Sciatic nerve (tissue), 2 donors: Measurements from ENCODE around the gene LAMA4. TPM values are rescaled to one million over a fixed set of nuclear protein-coding genes. Genes with fewer than 3 reads are reported as not detected.

Experiments used
- ATAC-seq: fragments of 200-7000 bp; cut with Tn5 transposase; one replicate; pipeline ENCODE4 v1.9.1; 2020; ENCODE audit warnings: mild to moderate bottlenecking, moderate library complexity
- DNase-seq: peaks from one replicate; pipeline ENCODE4 v3.0.0-alpha.2; 2020; ENCODE audit warnings: low spot score
- intact Hi-C: fragments of 100-400 bp; cut with DNase I; formaldehyde crosslinking; loops from one replicate; pipeline ENCODE4 v1.14.2; 2022
- total RNA-seq: library from RNA; stranded (reverse); fragmentation: NEBNext Ultra II Directional; extraction: Animal tissue kit (Norgen Biotek cat#: 25700); gene quantifications from one replicate; pipeline ENCODE4 v1.2.1, GENCODE V29; 2021
- donor health status: DM: no; HTN: no; CAD: no.
- donor health status: DM: no; HTN: no; CAD: no.

LAMA4 gene
- total RNA-seq, 1 donor from 2014 or later: 332 TPM

DNA sequence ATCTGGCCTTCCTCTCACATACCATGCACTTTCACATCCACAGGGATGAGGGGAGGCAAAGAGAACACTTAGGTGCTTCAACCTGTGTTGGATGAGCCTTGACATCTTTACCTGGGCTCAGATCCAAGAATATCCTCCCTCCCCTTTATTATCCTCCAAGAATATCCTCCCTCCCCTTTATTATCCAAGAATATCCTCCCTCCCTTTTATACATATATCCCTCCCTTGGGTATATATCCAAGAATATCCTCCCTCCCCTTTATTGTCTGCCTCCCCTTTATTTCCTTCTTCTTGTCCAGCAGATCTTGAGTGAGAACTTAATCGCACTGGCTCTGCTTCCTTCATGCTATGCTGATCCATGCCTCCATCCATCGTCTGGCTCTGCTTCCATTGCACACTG lies 30.3 kb downstream of the LAMA4 start:
- intact Hi-C loops: no loop called here
- no peak for ATAC-seq

DNA sequence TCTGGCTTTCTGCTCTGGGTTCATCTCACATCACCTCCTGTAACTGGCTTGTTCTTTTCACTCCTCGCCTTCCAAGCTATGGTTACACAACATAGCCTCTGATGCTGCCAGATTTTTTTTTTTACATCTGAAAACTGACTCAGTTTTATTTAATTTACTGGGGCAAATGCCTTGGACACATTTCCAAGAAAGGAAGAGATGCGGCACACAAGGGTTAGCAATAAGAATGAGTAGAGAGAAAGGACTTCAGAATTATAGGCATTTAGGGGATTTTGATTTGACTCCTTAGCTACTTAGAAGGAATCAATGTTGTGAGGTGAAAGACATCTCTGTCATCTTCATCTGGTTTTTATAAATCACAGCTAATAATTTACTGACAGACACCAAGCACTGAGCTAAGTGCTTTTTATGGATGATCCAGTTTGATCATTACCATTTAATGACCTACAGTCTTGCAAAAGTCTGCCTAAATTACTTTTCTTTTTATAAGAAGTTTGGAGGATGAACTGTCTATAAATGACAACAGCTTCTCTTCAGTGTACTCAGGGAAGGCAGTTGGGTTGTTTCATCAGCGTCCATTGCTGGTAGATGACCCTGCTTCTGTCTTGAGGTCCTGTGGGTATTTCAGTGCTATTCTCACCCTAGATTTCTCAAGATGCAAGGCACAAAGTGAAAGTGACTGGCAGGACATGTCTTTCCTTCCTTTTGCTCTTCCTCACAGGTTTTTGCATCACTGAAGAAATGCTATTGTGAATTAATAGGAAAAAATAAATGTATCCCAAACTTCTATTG lies 31.1 kb downstream of the LAMA4 start:
- DNase-seq (no peak), ATAC-seq (peak; percentile 92)
- intact Hi-C loops: no loop called here

More for the DNA sequence above, 30.3 kb downstream of the LAMA4 start:
- no peak for DNase-seq

DNA sequence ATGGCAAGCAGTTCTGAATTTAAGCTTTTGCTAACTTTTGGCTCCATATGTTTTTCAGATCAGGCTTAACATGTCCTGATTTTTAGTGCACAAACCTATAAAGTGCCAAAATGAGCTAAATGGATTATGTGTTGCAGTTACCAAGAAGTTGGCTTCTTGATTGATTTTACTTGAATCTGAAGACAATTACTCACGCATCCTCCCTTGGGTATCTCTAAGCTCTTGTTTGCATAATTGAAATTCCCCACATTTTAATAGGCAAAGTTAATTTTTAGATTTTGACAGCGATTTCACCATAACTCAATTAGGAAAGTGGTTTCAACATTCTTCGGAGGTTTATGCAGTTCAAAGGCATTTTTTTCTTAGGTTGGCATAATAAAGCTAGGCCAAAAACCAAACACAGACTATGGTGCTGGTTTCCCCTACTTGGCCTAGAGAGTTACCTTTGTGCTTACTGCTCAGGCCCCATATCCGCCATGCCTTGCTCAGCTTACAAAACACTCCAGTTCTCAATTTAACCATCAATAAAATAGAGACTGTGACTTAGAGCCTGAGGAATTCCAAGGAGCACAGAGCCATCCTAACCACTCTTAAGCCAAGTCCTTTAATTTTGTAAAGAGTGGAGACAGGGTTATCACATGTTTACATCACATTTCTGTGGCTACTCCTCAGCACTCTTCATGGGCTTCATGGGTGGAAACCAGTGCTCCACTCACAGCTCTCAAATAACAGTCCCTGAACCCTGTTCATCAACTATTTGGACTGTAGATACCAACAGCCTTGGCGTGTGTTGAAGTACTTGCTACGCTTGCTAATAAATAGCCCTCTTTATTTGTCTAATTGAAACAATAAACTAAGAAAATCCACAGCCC lies 32.1 kb downstream of the LAMA4 start:
- ATAC-seq (peak; percentile 31), DNase-seq (no peak)
- intact Hi-C loops: no loop called here

DNA sequence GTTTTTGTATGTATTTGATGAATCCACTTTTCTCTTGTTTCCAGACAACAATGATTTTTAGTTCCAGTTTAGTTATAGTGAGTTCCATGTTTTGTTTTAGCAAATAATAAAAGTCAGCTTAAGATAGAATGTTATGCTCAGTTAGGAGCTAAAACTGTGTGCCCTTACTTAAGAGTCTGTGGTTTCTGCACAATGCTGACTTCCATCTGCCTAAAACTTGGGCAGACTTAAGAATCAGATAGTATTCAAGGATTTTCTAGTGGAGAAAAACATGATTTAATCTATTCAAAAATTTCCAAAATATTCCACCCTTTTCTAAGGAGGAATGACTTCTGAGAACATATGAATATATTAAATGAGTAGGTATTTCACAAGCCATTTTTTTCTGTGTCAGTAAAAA lies 32.8 kb downstream of the LAMA4 start:
- intact Hi-C loops: no loop called here

DNA sequence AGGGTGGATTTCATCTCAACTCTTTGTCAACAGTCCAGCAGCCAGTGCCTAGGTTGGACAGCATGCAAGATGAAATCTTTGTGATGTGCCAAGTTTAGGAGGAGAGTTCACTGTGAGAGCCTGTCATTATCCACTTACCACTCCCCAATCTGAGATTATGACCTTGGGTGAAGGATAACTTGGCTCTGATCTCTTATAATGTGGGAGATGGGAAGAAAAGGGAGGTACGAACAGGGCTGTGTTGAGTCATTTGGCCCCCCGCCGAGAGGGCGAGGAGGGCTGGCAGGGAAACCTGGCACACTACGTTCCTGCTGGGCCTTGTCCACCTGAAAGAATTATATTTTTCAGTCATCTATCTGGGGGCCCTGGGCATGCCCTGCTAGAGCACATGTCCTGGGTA lies 35.8 kb downstream of the LAMA4 start:
- ATAC-seq (peak; percentile 36), DNase-seq (no peak)
- intact Hi-C loops: no loop called here

More for the DNA sequence above, 32.8 kb downstream of the LAMA4 start:
- DNase-seq (no peak), ATAC-seq (no peak)

DNA sequence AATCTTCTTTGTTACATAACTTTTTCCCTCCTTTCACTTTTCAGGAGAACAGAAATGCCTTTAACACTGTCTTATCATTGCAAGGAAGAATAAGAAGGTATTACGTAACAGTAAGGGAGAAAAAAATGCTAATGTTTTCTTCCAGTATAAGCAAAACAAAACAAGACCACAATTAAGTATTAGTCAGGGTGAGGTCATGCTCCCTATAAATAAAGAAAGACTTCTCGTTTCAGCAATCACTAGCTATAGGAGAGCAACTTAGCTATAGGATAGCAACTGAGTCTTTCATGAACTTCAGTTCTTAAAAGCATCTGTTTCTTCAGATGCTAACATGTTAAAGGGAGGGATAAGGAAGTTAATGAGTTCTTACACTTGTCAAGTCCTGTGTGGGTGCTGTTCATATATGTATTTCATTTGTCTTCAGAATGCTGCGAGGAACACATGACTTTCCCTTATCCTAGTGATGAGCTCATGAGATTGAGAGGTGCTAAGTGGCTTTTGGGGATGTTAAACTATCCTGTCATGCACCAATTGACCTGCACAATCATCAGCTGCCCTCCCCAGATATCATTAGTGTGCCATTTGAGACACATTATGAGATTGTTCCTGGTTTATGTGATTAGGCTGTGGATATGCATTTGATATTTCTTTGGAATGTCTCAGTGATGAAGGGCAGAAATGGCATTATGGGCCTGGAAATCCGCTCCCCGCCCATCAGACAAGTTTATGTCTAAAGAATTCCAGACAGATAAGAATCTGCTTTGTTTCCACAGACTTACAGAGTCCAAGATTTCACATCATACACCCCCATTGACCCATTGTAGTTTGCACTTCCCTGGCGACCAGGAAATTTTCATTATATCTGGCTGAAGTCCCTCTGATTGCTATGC lies 37.5 kb downstream of the LAMA4 start:
- intact Hi-C loops: no loop called here
- peak; percentile 38 for ATAC-seq
- no peak for DNase-seq

DNA sequence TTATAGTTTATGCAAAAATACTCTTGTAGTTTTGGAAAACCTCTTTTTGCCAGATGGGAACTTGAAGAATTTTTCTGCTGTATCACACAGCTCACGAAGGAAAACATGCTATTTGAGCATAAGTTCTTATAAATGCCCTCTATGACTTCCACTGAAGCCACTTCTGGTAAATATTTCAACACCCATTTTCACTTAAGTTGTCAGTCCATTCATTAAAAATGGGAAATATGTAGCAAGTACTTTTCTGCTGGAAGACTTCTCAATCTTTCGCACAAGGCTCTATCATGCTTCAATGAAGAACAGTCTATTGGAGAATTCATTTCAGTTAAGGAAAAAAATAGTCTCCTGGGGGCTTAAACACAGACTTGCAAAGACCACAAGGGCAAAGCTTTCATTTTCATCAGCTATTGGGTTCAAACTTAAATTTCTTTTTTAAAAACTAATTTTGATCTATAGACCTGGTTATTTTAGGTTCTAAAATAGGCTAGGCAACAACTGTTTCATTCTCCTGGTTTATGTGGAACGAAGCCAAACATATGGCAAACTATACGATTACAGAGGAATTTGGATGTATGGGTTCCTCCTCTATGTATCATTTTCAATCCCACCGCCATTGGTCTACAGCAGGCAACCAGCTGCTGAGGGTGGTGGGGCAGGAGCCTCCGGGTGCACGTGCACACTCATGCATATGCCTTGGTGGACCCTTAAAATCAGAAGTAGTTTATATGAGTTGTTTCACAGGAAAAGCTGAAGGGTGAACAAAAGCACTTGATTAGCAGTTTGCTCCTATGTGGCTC lies 38.7 kb downstream of the LAMA4 start:
- intact Hi-C loops: no loop called here
- DNase-seq (no peak), ATAC-seq (no peak)

DNA sequence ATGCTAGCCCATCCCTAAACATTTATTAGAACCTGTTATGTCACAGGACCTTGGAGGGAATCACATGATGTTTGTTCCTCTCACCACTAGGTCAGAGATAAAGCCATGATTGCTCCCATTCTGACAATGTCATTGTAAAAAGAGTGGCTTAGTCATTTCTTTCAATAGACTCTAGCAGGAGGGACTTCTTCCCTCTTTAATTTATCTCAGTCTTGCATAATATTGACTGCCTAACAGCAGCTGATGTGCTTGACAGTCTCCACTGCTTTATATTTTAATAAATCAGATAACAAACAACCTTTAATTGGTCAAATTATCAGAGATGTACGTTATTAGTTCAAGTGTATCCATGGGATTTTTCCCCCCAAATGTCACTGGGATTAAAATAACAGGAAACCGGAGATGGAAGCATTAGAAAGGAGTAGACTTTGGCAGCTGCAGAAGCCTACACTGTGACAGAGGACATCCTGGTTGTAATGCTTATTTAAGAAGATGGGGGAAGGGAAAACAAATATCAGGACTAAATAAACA lies 39.6 kb downstream of the LAMA4 start:
- DNase-seq (no peak), ATAC-seq (no peak)
- intact Hi-C loops: no loop called here

DNA sequence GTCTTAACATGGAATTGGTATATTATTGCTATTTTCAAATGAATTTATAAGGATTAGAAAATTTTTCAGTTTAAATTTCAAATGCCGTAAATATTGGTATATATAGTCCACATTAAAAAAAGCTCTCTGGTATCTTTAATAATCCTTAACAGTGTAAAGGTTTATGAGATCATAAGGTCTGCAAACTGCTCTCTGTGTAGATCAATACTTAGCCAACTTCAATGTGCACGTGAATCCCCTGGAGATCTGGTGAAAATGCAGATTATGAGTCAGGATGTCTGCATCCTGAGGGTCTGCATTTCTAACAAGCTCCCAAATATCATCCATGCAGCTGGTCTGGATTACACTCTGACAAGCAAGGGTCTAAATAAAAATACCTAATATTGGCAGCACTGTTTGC lies 43.5 kb downstream of the LAMA4 start:
- intact Hi-C loops: no loop called here
- DNase-seq (no peak), ATAC-seq (no peak)

DNA sequence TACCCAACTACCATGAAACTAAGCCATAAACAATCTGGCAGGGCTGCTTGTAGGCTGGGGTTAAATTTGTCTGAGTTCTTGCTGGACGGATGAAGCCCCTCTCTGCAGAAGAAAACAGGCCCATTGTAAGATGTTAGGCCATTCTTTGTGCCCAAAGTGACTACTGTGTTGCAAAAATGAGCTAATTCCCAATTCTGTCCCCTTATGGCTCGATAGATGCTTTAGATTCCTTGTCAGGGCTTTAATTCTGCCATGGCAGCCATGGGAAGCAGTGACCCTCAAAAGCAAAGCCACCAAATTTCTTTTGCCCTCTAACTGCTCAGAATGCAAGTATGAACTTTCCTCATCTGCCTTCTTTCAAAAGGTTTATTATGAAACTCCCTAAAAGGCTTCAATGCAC lies 45.2 kb downstream of the LAMA4 start:
- DNase-seq (no peak), ATAC-seq (no peak)
- intact Hi-C loops: no loop called here

DNA sequence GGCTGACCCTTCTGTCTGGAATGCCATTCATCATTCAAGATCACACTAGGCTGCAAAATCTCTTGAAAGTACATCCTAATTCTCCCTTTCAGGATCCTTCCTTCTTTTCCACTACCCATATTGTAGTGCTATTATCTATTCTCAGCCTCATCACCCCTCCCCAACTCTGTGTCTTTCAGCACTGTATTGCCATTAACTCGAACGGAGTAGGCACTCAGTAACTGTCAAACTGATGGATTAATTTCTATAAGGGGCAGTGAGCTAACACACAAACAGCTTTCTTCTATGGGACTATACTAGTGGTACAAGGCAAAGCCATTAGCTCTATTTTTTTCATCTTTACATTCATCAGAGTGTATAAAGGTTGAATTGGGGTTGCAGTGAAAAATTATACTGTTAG lies 46.6 kb downstream of the LAMA4 start:
- ATAC-seq: no peak
- no peak for DNase-seq
- intact Hi-C loops: no loop called here

DNA sequence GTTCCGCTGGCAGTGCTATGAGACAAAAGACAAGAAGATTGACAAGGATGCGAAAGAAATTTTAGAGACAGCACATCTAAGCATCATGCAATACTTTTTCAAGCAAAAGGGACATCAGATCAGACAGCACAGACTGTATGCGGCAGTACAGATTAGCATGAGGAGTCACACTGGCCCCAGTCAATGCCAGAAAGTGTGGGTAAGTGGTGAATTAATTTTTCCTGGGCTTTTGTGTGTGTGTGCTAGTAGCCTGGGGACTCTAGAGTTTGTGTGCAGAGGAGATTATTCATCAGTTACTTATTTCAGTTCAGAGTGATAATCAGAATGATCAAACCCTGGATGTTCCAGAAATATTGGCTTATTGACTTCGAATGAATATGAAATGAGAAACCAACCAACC lies 47.2 kb downstream of the LAMA4 start:
- ATAC-seq: no peak
- intact Hi-C loops: no loop called here
- DNase-seq: no peak

DNA sequence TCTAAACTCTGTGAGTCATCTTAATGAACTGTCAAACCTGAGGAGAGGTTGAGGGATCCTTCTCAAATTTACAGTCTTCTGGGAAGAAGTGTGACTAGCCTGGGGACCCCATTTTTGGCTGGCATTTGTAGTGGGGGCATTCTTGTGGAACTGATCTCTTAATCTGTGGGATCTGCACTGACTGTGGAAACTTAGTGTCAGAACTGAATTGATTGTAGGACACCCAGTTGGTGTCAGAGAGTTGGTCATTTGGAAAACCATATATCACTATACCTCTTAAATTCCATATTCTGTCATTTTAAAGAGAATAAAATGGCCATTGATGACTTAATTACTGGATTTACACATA lies 48.3 kb downstream of the LAMA4 start:
- ATAC-seq (no peak), DNase-seq (no peak)
- intact Hi-C loops: no loop called here

DNA sequence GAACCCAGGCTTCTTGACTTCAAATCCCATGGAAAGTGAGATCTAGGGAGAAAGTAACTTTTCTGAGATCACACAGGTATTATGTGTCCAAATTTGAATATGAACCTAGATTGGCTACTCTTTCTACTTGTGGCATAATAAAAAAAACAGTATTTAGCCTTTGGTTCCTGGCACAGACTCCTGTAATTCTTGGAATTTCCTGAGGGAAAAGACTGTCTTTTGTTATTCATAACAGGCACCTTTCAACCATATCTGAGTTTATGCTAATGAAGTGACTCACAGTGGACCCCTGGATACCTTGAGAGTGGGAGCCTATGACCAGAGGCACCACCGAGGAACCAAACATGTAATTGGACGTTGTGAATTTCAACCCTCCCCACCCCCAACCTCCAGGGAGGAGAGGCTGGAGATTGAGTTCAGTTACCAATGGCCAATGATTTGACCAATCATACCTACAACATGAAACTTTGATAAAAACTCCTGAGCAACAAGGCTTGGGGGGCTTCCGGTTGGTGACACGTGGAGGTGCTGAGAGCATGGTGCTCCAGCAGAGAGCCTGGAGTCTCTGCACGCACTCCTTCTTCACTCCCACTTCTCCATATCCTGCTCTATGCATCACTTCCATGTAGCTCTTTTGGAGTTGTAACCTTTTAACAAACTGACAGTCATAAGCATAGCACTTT lies 48.8 kb downstream of the LAMA4 start:
- intact Hi-C loops: no loop called here
- DNase-seq (no peak), ATAC-seq (no peak)

DNA sequence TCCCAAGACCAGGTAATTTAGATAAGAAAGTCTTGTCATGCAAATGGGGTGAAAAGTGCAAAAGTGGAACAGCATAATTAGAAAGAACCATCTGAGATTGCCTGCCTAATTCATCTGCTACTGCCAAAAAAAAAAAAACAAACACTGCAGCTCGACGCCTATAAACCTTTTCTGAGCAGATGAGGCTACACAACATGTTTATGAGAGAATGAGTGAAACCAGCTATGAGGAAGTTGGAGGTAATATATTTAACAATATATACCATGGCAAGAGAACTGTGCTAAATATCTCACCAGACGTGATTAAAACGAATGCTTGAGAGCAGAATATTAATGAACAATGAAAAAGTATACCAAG lies 50.0 kb downstream of the LAMA4 start:
- intact Hi-C loops: no loop called here
- DNase-seq: no peak
- ATAC-seq: no peak

DNA sequence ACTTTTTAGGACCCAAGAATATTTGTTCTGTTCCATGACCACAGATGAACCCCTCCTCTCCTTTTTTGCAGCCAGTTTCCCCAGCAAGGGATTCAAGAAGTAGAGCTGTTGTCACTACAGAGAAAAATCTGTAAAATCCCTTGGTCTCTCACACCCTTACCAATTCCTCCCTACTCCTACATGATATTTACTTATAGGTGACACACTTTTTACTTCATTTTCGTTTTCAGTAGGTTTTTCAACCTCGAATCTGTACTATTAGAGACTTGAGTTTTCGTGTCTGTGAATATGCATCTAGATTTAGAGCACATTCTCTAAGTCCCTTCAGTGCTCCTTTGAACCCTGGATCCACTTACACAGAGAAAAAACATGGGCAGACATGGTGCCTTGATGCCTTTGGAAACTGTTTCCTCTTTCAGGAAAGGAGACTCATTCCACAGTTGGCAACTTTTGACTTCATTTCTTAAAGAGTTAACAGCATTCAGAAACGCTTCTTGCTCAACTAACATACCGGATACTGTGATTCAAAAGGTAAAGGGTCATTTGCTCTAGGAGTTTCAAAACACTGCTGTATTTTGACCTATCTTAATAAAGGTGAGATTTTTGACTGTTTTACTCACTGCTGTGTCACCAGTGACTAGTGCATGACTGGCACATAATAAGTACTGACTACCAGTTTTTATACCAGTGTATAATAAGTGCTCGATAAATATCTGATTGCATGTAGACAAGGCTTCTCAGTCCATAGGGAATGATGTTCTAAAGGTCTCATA lies 50.6 kb downstream of the LAMA4 start:
- intact Hi-C loops: no loop called here

DNA sequence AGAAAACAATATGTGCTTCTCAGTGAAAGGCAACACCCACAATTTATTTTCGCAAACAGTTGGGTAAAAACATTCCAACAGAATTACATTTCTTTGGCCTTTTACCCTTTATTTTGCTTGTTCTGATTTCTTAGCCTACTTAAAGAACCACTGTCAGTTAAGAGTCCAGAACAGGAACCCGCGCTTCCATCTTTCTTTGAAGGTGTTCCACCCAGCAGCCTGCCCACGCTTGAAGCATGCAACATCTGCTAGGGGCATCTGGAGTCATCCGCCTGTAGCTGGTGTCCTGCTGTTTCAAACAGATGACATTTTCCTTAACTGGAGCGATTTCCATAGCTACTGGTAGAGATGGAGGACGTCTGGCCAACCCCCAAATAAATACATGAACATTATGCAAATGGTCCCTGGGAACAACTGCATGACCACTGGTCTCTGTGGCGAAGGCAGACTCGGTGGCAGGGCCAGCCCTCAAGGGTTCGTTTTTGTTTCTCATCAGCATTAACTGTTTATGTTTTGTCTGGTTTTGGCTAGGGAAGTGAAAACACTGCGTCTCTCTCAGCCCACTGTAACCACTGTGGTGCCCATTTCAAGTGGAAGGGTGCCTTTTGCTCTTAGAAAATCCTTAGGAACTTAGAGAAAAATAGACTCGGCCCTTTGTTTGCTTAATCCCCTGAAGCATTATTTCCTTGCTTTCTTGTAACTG lies 51.6 kb downstream of the LAMA4 start:
- intact Hi-C loops: no loop called here
- ATAC-seq: peak; percentile 55
- no peak for DNase-seq

More for the DNA sequence above, 50.6 kb downstream of the LAMA4 start:
- DNase-seq: no peak
- ATAC-seq: peak; percentile 45
